Loucy (cell line): ENCODE results near the gene UNC119B.
A peak's percentile ranks its signal among the peaks of the same experiment; 100 is the strongest.

Experiments
- CTCF ChIP-seq: fragments of 200-600 bp; sonication (generic); conservative IDR thresholded peaks from 2 replicates; pipeline ENCODE4 v1.5.1; 2014; ENCODE audit warnings: mild to moderate bottlenecking, antibody characterized with exemption, low read length
- EZH2phosphoT487 ChIP-seq: fragments of 200-600 bp; IDR thresholded peaks from 2 replicates; pipeline ENCODE4 v1.6.1; 2018; ENCODE audit warnings: antibody characterized with exemption, mild to moderate bottlenecking, moderate library complexity, borderline replicate concordance

- TF ChIP-seq CTCF (peak; percentile 34), EZH2phosphoT487 (no peak)
Measured at GRCh38 chr12:120750806-120751205, 40.5 kb downstream of the UNC119B start.
